OCI-LY7 (cell line): ENCODE results near the gene DNER. TPM values are rescaled to one million over a fixed set of nuclear protein-coding genes. Genes with fewer than 3 reads are reported as not detected.

Experiments used
- BruUV-seq: library from RNA; stranded (reverse); fragments of 400-500 nt; replicated peaks from 2 replicates; lab custom pipeline; 2021; lab: Mats Ljungman, UMichigan
- CTCF ChIA-PET: fragments of 300-600 bp; sonication (Branson Sonifier 250); formaldehyde crosslinking; loops from one replicate; lab custom pipeline; 2022; ENCODE audit warnings: antibody characterized with exemption; ENCODE audit not compliant: unreplicated experiment; lab: Charles Lee
- POLR2A ChIA-PET: fragments of 300-600 bp; sonication (Branson Sonifier 250); formaldehyde crosslinking; loops from one replicate; lab custom pipeline; 2022; ENCODE audit warnings: antibody characterized with exemption; lab: Charles Lee
- DNase-seq: peaks from one replicate; pipeline ENCODE4 v3.0.0-alpha.2; 2015; ENCODE audit warnings: low spot score
- H2AFZ ChIP-seq: fragments of 200-600 bp; sonication (generic), shearing (Covaris generic); 2 replicates; pipeline ENCODE4 v1.6.1; 2014; ENCODE audit warnings: mild to moderate bottlenecking, antibody characterized with exemption, low read length, moderate library complexity
- H3K27ac ChIP-seq: fragments of 200-600 bp; sonication (generic); 2 replicates; pipeline ENCODE4 v1.5.1; 2014; ENCODE audit warnings: mixed run types, low read depth, mild to moderate bottlenecking, moderate library complexity, low read length, inconsistent platforms; ENCODE audit not compliant: poor library complexity, severe bottlenecking
- H3K36me3 ChIP-seq: fragments of 200-600 bp; sonication (generic); 2 replicates; pipeline ENCODE4 v1.6.1; 2014; ENCODE audit warnings: mild to moderate bottlenecking, antibody characterized with exemption, low read length, moderate library complexity, mixed read lengths; ENCODE audit not compliant: insufficient read depth
- H3K4me1 ChIP-seq: fragments of 200-600 bp; sonication (generic); 2 replicates; pipeline ENCODE4 v1.5.1; 2014; ENCODE audit warnings: mild to moderate bottlenecking, low read length; ENCODE audit not compliant: insufficient read depth, poor library complexity, severe bottlenecking
- H3K4me2 ChIP-seq: fragments of 200-600 bp; sonication (generic); 2 replicates; pipeline ENCODE4 v1.6.1; 2014; ENCODE audit warnings: mild to moderate bottlenecking, low read length
- H3K4me3 ChIP-seq: fragments of 200-600 bp; sonication (generic); 2 replicates; pipeline ENCODE4 v1.5.1; 2014; ENCODE audit warnings: mild to moderate bottlenecking, low read depth, low read length; ENCODE audit not compliant: poor library complexity, severe bottlenecking
- H3K79me2 ChIP-seq: fragments of 200-600 bp; sonication (generic); 2 replicates; pipeline ENCODE4 v1.6.1; 2016; ENCODE audit warnings: low read depth, mild to moderate bottlenecking, low read length, moderate library complexity, mixed read lengths; ENCODE audit not compliant: insufficient read depth
- H3K9me2 ChIP-seq: fragments of 200-600 bp; sonication (generic); 2 replicates; pipeline ENCODE4 v1.6.1; 2016; ENCODE audit warnings: mild to moderate bottlenecking, low read length, mixed read lengths; ENCODE audit not compliant: insufficient read depth
- H3K9me3 ChIP-seq: fragments of 200-600 bp; sonication (generic); 2 replicates; pipeline ENCODE4 v1.6.1; 2014; ENCODE audit warnings: mild to moderate bottlenecking, mixed run types, low read length, mixed read lengths
- H4K20me1 ChIP-seq: fragments of 200-600 bp; sonication (generic); 2 replicates; pipeline ENCODE4 v1.6.1; 2014; ENCODE audit warnings: mild to moderate bottlenecking, antibody characterized with exemption, low read length, moderate library complexity, mixed read lengths; ENCODE audit not compliant: insufficient read depth
- EZH2phosphoT487 ChIP-seq: fragments of 200-600 bp; sonication (generic); IDR thresholded peaks from 2 replicates; pipeline ENCODE4 v1.6.1; 2018; ENCODE audit warnings: low read depth, borderline replicate concordance, mild to moderate bottlenecking, mixed run types, antibody characterized with exemption, low read length, moderate library complexity, mixed read lengths
- intact Hi-C: fragments of 100-400 bp; cut with micrococcal nuclease; formaldehyde crosslinking; loops from one replicate; pipeline ENCODE4 v1.10.0; 2022; ENCODE audit not compliant: unreplicated experiment
- total RNA-seq, 2 experiments: library from RNA; depleted of rRNA in 1 of 2; stranded (reverse); fragments of >200 nt in 1 of 2; shearing (Covaris generic) in 1 of 2; gene quantifications; 2 replicates each; pipeline ENCODE4 v1.2.3, GENCODE V29; 2014 to 2022
- TF ChIP-seq, protein P1 (sequence below): fragments of 200-600 bp; sonication (generic); conservative IDR thresholded peaks from 2 replicates; pipeline ENCODE4 v1.5.1; 2014; ENCODE audit warnings: mild to moderate bottlenecking, antibody characterized with exemption, low read length, moderate library complexity, mixed read lengths

DNER gene
- total RNA-seq, 2 experiments from 2014 or later = not detected

- no peaks in the 10 kb centered on the region for H4K20me1 ChIP-seq
- no peaks in the 10 kb centered on the region for H3K9me2 ChIP-seq
- no peaks in the 10 kb centered on the region for H3K4me1 ChIP-seq
- no peaks in the 10 kb centered on the region for H3K79me2 ChIP-seq
- no peak overlapping the region for H3K27ac ChIP-seq
- H2AFZ ChIP-seq = no peak overlapping the region
- CTCF ChIA-PET = no interaction called here
- DNase-seq = no peak
- POLR2A ChIA-PET = interaction anchor here (0.5 kb wide), 1 partner anchor 19 kb away, joined by 3 read pairs; no protein-coding TSS in a partner anchor
- no peaks in the 10 kb centered on the region for H3K36me3 ChIP-seq
- intact Hi-C loops = no loop called here
- BruUV-seq = no TSS peak
- no peak overlapping the region for H3K4me3 ChIP-seq
- H3K4me2 ChIP-seq = no peak overlapping the region
- no peaks in the 10 kb centered on the region for H3K9me3 ChIP-seq
- TF ChIP-seq, protein P1, sequence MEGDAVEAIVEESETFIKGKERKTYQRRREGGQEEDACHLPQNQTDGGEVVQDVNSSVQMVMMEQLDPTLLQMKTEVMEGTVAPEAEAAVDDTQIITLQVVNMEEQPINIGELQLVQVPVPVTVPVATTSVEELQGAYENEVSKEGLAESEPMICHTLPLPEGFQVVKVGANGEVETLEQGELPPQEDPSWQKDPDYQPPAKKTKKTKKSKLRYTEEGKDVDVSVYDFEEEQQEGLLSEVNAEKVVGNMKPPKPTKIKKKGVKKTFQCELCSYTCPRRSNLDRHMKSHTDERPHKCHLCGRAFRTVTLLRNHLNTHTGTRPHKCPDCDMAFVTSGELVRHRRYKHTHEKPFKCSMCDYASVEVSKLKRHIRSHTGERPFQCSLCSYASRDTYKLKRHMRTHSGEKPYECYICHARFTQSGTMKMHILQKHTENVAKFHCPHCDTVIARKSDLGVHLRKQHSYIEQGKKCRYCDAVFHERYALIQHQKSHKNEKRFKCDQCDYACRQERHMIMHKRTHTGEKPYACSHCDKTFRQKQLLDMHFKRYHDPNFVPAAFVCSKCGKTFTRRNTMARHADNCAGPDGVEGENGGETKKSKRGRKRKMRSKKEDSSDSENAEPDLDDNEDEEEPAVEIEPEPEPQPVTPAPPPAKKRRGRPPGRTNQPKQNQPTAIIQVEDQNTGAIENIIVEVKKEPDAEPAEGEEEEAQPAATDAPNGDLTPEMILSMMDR = no peak
- no peak for TF ChIP-seq EZH2phosphoT487
These were observed 61.6 kb downstream of the DNER start for GRCh38 chr2:229652796-229653195.

DNA sequence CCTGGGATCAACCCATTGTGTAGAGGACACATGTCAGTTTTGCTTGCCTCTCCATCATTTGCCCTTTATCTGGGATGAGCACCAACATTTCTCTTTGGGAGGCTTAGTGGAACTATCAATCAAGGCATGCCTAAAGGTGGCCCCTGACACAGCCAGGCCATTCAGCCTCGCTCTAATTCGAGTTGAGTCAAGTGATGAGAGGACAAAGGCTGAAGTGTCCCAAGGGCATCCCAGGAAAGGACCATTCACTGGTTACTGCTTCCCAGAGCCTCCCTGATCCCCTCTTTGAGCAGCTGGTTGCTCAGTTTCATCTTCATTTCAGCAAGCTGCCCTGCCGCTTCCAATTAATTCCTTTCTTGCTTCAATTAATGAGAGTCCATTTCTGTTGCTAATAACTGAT lies 63.5 kb downstream of the DNER start:
- no TSS peak for BruUV-seq
- intact Hi-C loops = no loop called here
- Histone ChIP-seq H3K79me2 (no peaks in the 10 kb centered on the region), H4K20me1 (no peaks in the 10 kb centered on the region), H3K4me1 (no peaks in the 10 kb centered on the region), H3K36me3 (no peaks in the 10 kb centered on the region), H3K9me2 (no peaks in the 10 kb centered on the region), H3K4me2 (no peak overlapping the region), H2AFZ (no peak overlapping the region), H3K4me3 (no peak overlapping the region), H3K9me3 (no peaks in the 10 kb centered on the region), H3K27ac (no peak overlapping the region)
- no peak for DNase-seq
- POLR2A ChIA-PET = no interaction called here
- TF ChIP-seq, protein P1 = no peak
- TF ChIP-seq EZH2phosphoT487 = no peak
- CTCF ChIA-PET = no interaction called here

- no peaks in the 10 kb centered on the region for H4K20me1 ChIP-seq
- H3K27ac ChIP-seq = no peak overlapping the region
- TF ChIP-seq, protein P1 = no peak
- H3K36me3 ChIP-seq = no peaks in the 10 kb centered on the region
- H3K4me3 ChIP-seq = no peak overlapping the region
- intact Hi-C loops = no loop called here
- no peak overlapping the region for H3K4me2 ChIP-seq
- BruUV-seq = no TSS peak
- H2AFZ ChIP-seq = no peak overlapping the region
- no peaks in the 10 kb centered on the region for H3K9me2 ChIP-seq
- H3K4me1 ChIP-seq = no peaks in the 10 kb centered on the region
- no peaks in the 10 kb centered on the region for H3K9me3 ChIP-seq
- H3K79me2 ChIP-seq = no peaks in the 10 kb centered on the region
- no peak for DNase-seq
- POLR2A ChIA-PET = interaction anchor here (1.3 kb wide), 1 partner anchor 10 kb away, joined by 4 read pairs; no protein-coding TSS in a partner anchor
- CTCF ChIA-PET = no interaction called here
These were observed 64.3 kb downstream of the DNER start for GRCh38 chr2:229650059-229650458.
